Stomach (tissue), 19 donors: ENCODE results near the gene SDR42E2. TPM values are rescaled to one million over a fixed set of nuclear protein-coding genes. Genes with fewer than 3 reads are reported as not detected.

Experiments
- DNase-seq, 2 donors: peaks; one replicate each; pipeline versions ENCODE4 v3.0.0 to v3.0.0-alpha.2; 2013 to 2019
- H3K27ac ChIP-seq, 5 donors: fragments of 200-600 bp in 4 of 5; sonication (generic) in 4 of 5; one replicate each; pipeline ENCODE4 v1.5.1; 2013 to 2019; ENCODE audit warnings: mild to moderate bottlenecking in 1 of 5, moderate library complexity in 1 of 5
- H3K27me3 ChIP-seq, 3 donors: fragments of 200-600 bp; sonication (generic); one replicate each; pipeline ENCODE4 v1.5.1; 2017 to 2019; ENCODE audit warnings: mixed run types in 1 of 3
- H3K36me3 ChIP-seq, 4 donors: fragments of 200-600 bp; sonication (generic); 1 replicate in 3 of 4; 2 replicates in 1 of 4; pipeline ENCODE4 v1.5.1; 2016 to 2019
- H3K4me1 ChIP-seq, 4 donors: fragments of 200-600 bp; sonication (generic); one replicate each; pipeline ENCODE4 v1.5.1; 2016 to 2019
- H3K4me3 ChIP-seq, 4 donors: fragments of 200-600 bp; sonication (generic) in 3 of 4; one replicate each; pipeline ENCODE4 v1.5.1; 2016 to 2019; ENCODE audit warnings: mild to moderate bottlenecking in 1 of 4
- H3K9me3 ChIP-seq, 4 donors: fragments of 200-600 bp; sonication (generic); one replicate each; pipeline ENCODE4 v1.5.1; 2016 to 2019
- CTCF ChIP-seq, 7 experiments: fragments of 450-650 bp in 4 of 7; fragments of 200-600 bp in 3 of 7; sonication (generic) in 3 of 7; IDR thresholded peaks; one replicate each; pipeline ENCODE4 v1.5.1; 2016 to 2019; ENCODE audit warnings: antibody characterized with exemption in 7 of 7, control low read depth in 2 of 7, mild to moderate bottlenecking in 1 of 7
- EP300 ChIP-seq: sonication (generic); formaldehyde crosslinking; IDR thresholded peaks from one replicate; pipeline ENCODE4 v1.6.1; 2017; ENCODE audit warnings: antibody characterized with exemption
- POLR2A ChIP-seq, 4 donors: fragments of 450-650 bp; IDR thresholded peaks; one replicate each; pipeline ENCODE4 v1.6.1; 2016; ENCODE audit warnings: antibody characterized with exemption in 4 of 4, control low read depth in 2 of 4, mild to moderate bottlenecking in 1 of 4, moderate library complexity in 1 of 4
- POLR2AphosphoS5 ChIP-seq, 3 donors: sonication (generic); formaldehyde crosslinking; IDR thresholded peaks; one replicate each; pipeline ENCODE4 v1.6.1; 2016; ENCODE audit warnings: antibody characterized with exemption in 3 of 3
- WGBS, 5 donors: extraction: QIAGEN DNeasy Blood & Tissue Kit in 3 of 5; methylation state at CpG; one replicate each; pipeline versions ENCODE4 v1.1.5 to v1.1.7; 2013 to 2018; 5-methylcytosine and 5-hydroxymethylcytosine counted together
- intact Hi-C: fragments of 100-400 bp; cut with DNase I; formaldehyde crosslinking; loops from one replicate; pipeline ENCODE4 v1.15.1; 2023; ENCODE audit warnings: low total_unique reads
- long read RNA-seq, 10 donors: transcript quantifications; one replicate each; lab custom pipeline, GENCODE V29; 2026
- polyA plus RNA-seq, 3 donors: library from polyadenylated mRNA; stranded (reverse); fragments of 200-250 nt; gene quantifications; one replicate each; pipeline ENCODE4 v1.2.3, GENCODE V29; 2013
- total RNA-seq, 5 donors: library from RNA; depleted of rRNA; stranded (reverse); fragments of >200 nt; gene quantifications; one replicate each; pipeline versions ENCODE4 v1.1.0 to v1.2.3, GENCODE V29; 2014 to 2016
- donor health status: healthy with polysubstance abuse.
- donor health status: Bipolar disorder and iron deficiency.
- donor health status: healthy.

The SDR42E2 gene
- not detected for total RNA-seq
- polyA plus RNA-seq, result not detected
- long read RNA-seq, donor 1, result 0 reads
- long read RNA-seq, donor 2, result 0 reads
- long read RNA-seq, donor 3, result 0 reads
- long read RNA-seq, donor 4, result 0 reads
- long read RNA-seq, donor 5, result 0 reads
- long read RNA-seq, donor 6, result 0 reads
- long read RNA-seq, donor 7, result 0 reads
- long read RNA-seq, donor 8, result 0 reads
- long read RNA-seq, donor 9, result 0 reads
- long read RNA-seq, donor 10, result 0 reads

GRCh38 chr16:22161999-22162655 is at the start of gene SDR42E2:
TSS of gene SDR42E2 (plus strand) at chr16:22162506. CDS start at chr16:22165583, 3,077 bp downstream.
- TF ChIP-seq CTCF (IDR thresholded peaks at IDR 0.05) (no peak), EP300 (no peak)
- intact Hi-C loops, result no loop called here
- 4 to 16% (median 5%) methylated on average over 10 to 40 of the region's 40 CpGs for WGBS, 5 donors

GRCh38 chr16:22116095-22116700 is 46.1 kb upstream of the SDR42E2 start:
- Histone ChIP-seq H3K36me3 (no peaks in the 10 kb centered on the region), H3K27ac (no peak overlapping the region), H3K4me3 (no peak overlapping the region), H3K9me3 (no peaks in the 10 kb centered on the region), H3K4me1 (no peaks in the 10 kb centered on the region), H3K27me3 (no peaks in the 10 kb centered on the region)
- TF ChIP-seq CTCF (IDR thresholded peaks at IDR 0.05), result no peak
- intact Hi-C loops, result no loop called here
- WGBS, 5 donors, result 66 to 85% (median 78%) methylated on average over 2 of the region's 2 CpGs
- no peak for DNase-seq

More at GRCh38 chr16:22161999-22162655, at the start of gene SDR42E2:
- peak within 1 kb of the TSS; percentile 9 to 45 (median 19) for H3K4me3 ChIP-seq
- H3K4me1 ChIP-seq, result peaks cover 6 to 10% (median 9%) of the 10 kb centered on the region in 4 donors
- H3K36me3 ChIP-seq, result no peaks in the 10 kb centered on the region
- peaks cover 0 to 52% (median 11%) of the 10 kb centered on the region in 3 donors for H3K27me3 ChIP-seq
- DNase-seq, result peak; percentile 31 to 67
- H3K9me3 ChIP-seq, result peaks cover 0 to 6% (median 0%) of the 10 kb centered on the region in 4 donors
- no peak within 1 kb of the TSS for H3K27ac ChIP-seq

- no peak for DNase-seq
Observed at GRCh38 chr16:22117609-22118008, 44.7 kb upstream of the SDR42E2 start.

GRCh38 chr16:22120440-22120839 is 41.9 kb upstream of the SDR42E2 start:
- 68 to 79% (median 75%) methylated on average over 3 of the region's 3 CpGs for WGBS, 5 donors
- intact Hi-C loops, result no loop called here

More at GRCh38 chr16:22117609-22118008, 44.7 kb upstream of the SDR42E2 start:
- intact Hi-C loops, result no loop called here
- 55 to 76% (median 69%) methylated on average over 2 of the region's 2 CpGs for WGBS, 5 donors
- no peak overlapping the region for H3K4me3 ChIP-seq
- H3K27ac ChIP-seq, result no peak overlapping the region
- no peaks in the 10 kb centered on the region for H3K36me3 ChIP-seq
- no peak for TF ChIP-seq CTCF (IDR thresholded peaks at IDR 0.05)
- TF ChIP-seq EP300, result no peak
- TF ChIP-seq POLR2AphosphoS5 (IDR thresholded peaks at IDR 0.05), result no peak
- no peak for TF ChIP-seq POLR2A (IDR thresholded peaks at IDR 0.05)
- no peaks in the 10 kb centered on the region for H3K27me3 ChIP-seq
- H3K4me1 ChIP-seq, result no peaks in the 10 kb centered on the region
- no peaks in the 10 kb centered on the region for H3K9me3 ChIP-seq

More at GRCh38 chr16:22120440-22120839, 41.9 kb upstream of the SDR42E2 start:
- no peak for DNase-seq
- no peaks in the 10 kb centered on the region for H3K36me3 ChIP-seq
- H3K4me1 ChIP-seq, result no peaks in the 10 kb centered on the region
- H3K4me3 ChIP-seq, result no peak overlapping the region
- TF ChIP-seq EP300 (no peak), POLR2A (IDR thresholded peaks at IDR 0.05) (no peak), CTCF (IDR thresholded peaks at IDR 0.05) (no peak), POLR2AphosphoS5 (IDR thresholded peaks at IDR 0.05) (no peak)
- no peaks in the 10 kb centered on the region for H3K27me3 ChIP-seq
- H3K27ac ChIP-seq, result no peak overlapping the region
- H3K9me3 ChIP-seq, result no peaks in the 10 kb centered on the region
